Activated naive CD8-positive, alpha-beta T cell treated with anti-CD3 and anti-CD28 coated beads, Interleukin-2, amount 50 U/mL, for 24 hours (primary cell): ENCODE measurements around the gene FCRL2.
A peak's percentile ranks its signal among the peaks of the same experiment; 100 is the strongest.

ENCODE experiments used
- ATAC-seq: fragments of 150-1000 bp; cut with Tn5 transposase; one replicate; pipeline ENCODE4 v1.10.0; 2021
- DNase-seq: peaks from one replicate; pipeline ENCODE4 v3.0.0; 2021
- H3K27ac Mint-ChIP-seq: one replicate; pipeline ENCODE4 v1.8.0; 2021; ENCODE audit warnings: mild to moderate bottlenecking, mixed read lengths
- H3K27me3 Mint-ChIP-seq: one replicate; pipeline ENCODE4 v1.8.0; 2021; ENCODE audit warnings: mixed read lengths
- H3K36me3 Mint-ChIP-seq: one replicate; pipeline ENCODE4 v1.8.0; 2021; ENCODE audit warnings: low read depth, mixed read lengths
- H3K4me1 Mint-ChIP-seq: one replicate; pipeline ENCODE4 v1.8.0; 2021; ENCODE audit warnings: mixed read lengths
- H3K4me3 Mint-ChIP-seq: one replicate; pipeline ENCODE4 v1.8.0; 2021; ENCODE audit warnings: mild to moderate bottlenecking, moderate library complexity, mixed read lengths
- H3K9me3 Mint-ChIP-seq: one replicate; pipeline ENCODE4 v1.8.0; 2021; ENCODE audit warnings: mixed read lengths

The FCRL2 gene, protein sequence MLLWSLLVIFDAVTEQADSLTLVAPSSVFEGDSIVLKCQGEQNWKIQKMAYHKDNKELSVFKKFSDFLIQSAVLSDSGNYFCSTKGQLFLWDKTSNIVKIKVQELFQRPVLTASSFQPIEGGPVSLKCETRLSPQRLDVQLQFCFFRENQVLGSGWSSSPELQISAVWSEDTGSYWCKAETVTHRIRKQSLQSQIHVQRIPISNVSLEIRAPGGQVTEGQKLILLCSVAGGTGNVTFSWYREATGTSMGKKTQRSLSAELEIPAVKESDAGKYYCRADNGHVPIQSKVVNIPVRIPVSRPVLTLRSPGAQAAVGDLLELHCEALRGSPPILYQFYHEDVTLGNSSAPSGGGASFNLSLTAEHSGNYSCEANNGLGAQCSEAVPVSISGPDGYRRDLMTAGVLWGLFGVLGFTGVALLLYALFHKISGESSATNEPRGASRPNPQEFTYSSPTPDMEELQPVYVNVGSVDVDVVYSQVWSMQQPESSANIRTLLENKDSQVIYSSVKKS

DNA sequence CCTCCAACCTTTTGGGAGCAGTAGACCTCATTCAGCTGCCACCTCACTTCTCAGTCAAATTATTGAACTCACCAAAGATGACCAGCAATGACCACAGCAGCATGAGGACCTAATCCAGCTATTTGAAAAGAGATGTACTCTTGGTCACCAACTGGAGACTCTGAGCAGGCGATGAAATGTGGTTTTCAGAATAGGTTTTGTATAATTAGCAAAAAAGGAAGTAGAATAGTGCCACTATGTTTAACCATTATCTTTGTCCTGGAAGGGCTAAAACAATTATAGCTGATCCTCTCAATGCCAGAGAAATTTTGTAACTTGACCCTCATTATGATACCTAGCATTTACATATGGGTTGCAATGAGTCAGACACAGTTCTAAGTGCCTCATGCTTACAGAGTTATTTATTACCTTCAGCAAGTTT is at the start of gene FCRL2:
Gene FCRL2, minus strand, starts transcription at position 162 of the 421 bp plus-strand sequence. Its CDS starts 59 bp downstream, at position 103.
- Mint-ChIP-seq H3K36me3 (no peaks in the 10 kb centered on the region), H3K27me3 (peaks cover 4% of the 10 kb centered on the region), H3K4me3 (no peak within 1 kb of the TSS), H3K9me3 (no peaks in the 10 kb centered on the region), H3K4me1 (peaks cover 31% of the 10 kb centered on the region), H3K27ac (no peak within 1 kb of the TSS)
- ATAC-seq (no peak), DNase-seq (no peak)

DNA sequence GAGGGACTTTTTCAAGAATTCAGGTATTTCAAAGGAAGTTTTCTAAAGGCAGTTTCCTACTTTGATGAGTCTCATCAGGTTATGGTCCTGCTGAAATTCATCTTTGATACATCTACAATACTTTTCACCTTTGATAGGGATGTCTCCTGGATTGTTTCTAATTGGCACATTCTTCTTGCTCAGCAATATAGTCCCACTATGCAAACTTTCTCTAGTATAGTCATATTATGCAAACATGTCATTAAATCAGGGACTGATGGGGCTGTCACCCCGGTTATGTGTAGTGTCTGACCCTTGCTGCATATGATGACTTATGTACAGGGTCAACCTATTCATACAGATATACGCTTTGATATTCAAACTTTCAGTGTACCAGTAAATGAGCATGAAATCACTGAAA is 43.4 kb upstream of the FCRL2 start:
- Mint-ChIP-seq H3K27ac (no peak overlapping the region), H3K9me3 (no peaks in the 10 kb centered on the region), H3K36me3 (no peaks in the 10 kb centered on the region), H3K4me3 (no peak overlapping the region), H3K4me1 (peaks cover 2% of the 10 kb centered on the region), H3K27me3 (peaks cover 5% of the 10 kb centered on the region)
- ATAC-seq (no peak), DNase-seq (no peak)

DNA sequence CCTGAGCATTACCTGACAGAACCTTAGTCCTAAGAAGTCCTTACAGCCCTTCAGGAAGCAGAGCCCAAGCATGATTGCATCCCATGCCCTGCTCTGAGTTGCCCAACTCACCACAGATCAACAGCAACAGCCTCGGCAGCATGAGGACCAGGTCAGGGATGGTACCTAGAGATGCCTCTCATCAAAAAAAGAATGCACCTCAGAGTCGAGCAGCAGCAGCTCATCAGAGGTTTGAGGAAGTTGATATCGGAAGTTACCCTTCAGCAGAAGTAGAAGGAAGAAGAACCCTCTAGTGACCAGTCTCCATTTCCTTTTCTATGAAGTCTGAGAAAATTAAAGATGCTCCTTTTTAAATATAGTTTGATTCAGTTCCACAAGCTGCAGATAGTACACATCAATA is 43.0 kb upstream of the FCRL2 start, which contains the start of gene FCRL1:
Gene FCRL1, minus strand, starts transcription at position 225 of the 400 bp plus-strand sequence. Its CDS starts 83 bp downstream, at position 142.
- Mint-ChIP-seq H3K27me3 (peaks cover 5% of the 10 kb centered on the region), H3K27ac (peak within 1 kb of the TSS; percentile 13), H3K4me3 (no peak within 1 kb of the TSS), H3K9me3 (no peaks in the 10 kb centered on the region), H3K36me3 (no peaks in the 10 kb centered on the region), H3K4me1 (peaks cover 2% of the 10 kb centered on the region)
- no peak for DNase-seq
- no peak for ATAC-seq

DNA sequence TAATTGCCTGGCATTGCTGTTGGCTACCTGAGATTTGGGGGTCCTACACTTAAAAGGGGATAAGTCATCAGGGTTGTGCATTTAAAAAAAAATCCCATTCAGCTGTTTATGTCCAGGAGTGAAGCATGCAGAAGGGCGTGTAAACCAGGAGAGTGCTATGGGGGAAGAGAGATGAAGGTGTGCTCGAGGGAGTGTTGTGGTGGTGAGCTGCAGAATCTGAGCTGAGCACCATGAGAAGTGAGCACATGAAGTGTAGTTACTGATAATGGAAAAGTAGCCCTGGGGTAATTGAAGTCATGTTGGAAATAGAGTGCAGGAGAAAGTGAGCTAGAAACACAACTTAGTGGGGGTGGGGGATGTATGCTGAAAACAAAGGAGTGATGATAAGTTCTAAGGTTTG is 42.3 kb upstream of the FCRL2 start:
- DNase-seq (no peak), ATAC-seq (no peak)
- H3K36me3 Mint-ChIP-seq = no peaks in the 10 kb centered on the region
- H3K4me3 Mint-ChIP-seq = no peak overlapping the region
- peaks cover 3% of the 10 kb centered on the region for H3K9me3 Mint-ChIP-seq
- H3K27ac Mint-ChIP-seq = no peak overlapping the region
- peaks cover 7% of the 10 kb centered on the region for H3K27me3 Mint-ChIP-seq
- H3K4me1 Mint-ChIP-seq = peaks cover 2% of the 10 kb centered on the region

DNA sequence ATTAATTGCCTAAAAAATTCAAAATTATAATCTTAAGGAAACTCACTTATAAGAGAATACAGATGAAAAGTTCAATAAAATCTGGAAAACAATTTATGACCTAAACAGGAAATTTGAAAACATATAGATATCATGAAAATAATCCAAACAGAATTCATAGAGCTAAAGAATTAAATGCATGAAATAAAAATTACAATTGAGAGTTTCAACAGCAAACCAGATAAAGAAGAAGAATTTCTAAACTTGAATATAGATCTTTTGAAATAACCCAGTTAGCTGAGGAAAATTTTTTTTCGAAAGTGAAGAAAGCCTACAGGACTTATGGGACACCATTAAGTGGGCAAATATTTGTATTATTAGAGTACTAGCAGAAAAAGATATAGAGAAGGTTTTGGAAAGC is 36.3 kb upstream of the FCRL2 start:
- no peak for ATAC-seq
- peaks cover 8% of the 10 kb centered on the region for H3K4me1 Mint-ChIP-seq
- DNase-seq = no peak
- peaks cover 10% of the 10 kb centered on the region for H3K27me3 Mint-ChIP-seq
- no peak overlapping the region for H3K27ac Mint-ChIP-seq
- H3K9me3 Mint-ChIP-seq = peaks cover 22% of the 10 kb centered on the region
- no peak overlapping the region for H3K4me3 Mint-ChIP-seq
- peaks cover 5% of the 10 kb centered on the region for H3K36me3 Mint-ChIP-seq

DNA sequence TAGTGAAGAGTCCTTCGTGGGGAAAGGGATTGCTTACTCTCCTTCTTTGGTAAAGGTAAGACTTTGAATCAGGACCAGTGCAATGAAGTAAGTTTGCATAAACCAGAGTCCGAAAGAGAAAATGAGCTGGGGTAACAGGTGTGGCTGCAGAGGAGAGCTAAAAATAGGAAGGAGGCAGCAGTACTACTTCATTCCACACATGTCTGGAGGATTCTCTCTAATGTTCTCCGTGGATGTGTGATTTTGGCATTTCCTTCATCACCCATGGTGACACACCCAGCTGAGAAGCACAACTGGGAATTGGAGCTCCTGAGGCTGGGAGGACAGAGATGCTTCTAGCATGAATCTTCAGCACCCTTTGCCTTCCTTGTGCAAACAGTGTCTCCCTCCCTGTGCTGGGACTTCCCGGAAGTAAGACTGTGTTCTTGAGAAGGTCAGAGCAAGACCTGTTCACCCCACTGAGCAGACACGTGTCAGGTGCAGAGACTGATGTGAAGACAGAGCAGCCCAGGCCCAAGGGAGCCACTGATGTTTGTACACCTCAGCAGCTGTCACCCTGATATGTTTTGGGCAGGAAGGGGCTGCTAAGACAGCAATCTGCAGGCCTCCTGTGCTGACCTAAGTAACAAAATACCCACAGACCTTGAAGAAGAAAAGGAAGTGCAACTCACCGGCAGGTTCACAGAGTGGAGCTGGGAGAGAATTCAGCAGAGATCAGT is 29.7 kb upstream of the FCRL2 start:
- ATAC-seq (peak; percentile 56), DNase-seq (peak; percentile 18)
- peaks cover 12% of the 10 kb centered on the region for H3K27me3 Mint-ChIP-seq
- H3K36me3 Mint-ChIP-seq = no peaks in the 10 kb centered on the region
- peaks cover 12% of the 10 kb centered on the region for H3K4me1 Mint-ChIP-seq
- peaks cover 4% of the 10 kb centered on the region for H3K9me3 Mint-ChIP-seq
- peak overlapping the region; percentile 28 for H3K4me3 Mint-ChIP-seq
- peak overlapping the region; percentile 1 for H3K27ac Mint-ChIP-seq

DNA sequence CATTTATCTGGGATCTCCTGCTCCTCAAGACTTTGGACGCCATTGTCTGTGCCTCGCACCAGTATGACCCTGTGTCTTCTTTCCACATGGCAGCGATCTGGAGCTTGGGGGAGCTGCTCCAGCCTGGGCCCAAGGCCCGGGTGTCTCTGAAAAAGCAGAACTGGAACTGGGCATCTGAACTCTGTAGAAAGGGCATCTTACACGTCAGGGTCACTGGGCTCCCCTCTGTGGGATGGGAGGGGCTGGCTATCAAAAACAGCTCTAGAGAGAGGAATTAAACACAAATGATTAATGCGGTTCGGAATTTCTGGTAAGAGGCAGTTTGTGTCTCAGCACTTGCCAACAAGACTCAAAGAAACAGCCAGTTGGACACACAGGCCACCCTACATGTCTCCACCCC is 26.9 kb upstream of the FCRL2 start:
- Mint-ChIP-seq H3K27ac (no peak overlapping the region), H3K4me1 (peaks cover 10% of the 10 kb centered on the region), H3K4me3 (no peak overlapping the region), H3K9me3 (no peaks in the 10 kb centered on the region), H3K36me3 (no peaks in the 10 kb centered on the region), H3K27me3 (peaks cover 10% of the 10 kb centered on the region)
- ATAC-seq (no peak), DNase-seq (no peak)

DNA sequence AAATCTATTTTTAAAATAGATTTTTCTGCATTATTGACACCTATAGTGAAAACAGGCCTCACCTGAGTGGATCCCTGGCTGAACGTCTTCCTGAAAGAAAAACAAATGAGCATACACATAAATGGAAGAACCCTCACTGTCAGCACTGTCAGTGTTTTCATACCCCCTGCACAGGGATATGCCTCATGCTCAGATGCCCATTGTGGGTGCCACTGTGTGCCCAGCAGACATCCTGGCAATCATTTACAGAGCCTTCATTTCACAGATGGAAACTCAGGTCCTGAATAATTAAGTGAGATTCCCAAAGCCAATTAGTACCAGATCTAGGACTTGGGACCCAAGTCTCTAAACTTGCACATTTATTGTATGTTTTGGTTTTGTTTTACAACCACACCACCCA is 23.1 kb upstream of the FCRL2 start:
- no peaks in the 10 kb centered on the region for H3K27me3 Mint-ChIP-seq
- ATAC-seq = no peak
- no peak overlapping the region for H3K4me3 Mint-ChIP-seq
- DNase-seq = no peak
- H3K9me3 Mint-ChIP-seq = no peaks in the 10 kb centered on the region
- H3K27ac Mint-ChIP-seq = no peak overlapping the region
- H3K36me3 Mint-ChIP-seq = no peaks in the 10 kb centered on the region
- peaks cover 3% of the 10 kb centered on the region for H3K4me1 Mint-ChIP-seq

DNA sequence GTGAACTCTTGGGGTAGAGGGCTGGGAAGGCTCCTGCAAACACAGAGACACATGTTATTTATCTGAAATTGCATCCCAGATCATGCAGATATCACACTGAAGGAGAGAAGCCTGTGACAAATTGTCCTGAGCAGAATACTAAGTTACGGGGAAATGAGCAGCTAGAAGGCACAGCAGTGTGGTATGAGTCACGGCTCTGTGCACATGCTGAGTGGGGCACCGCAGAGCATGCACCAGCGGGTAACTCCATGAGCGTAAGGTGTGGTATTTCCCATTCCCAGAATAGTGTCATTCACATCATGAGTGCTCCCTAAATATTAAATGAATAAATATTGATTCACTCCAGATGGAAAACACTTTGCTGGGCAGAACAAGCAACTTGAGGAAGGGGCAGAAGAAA is 21.3 kb upstream of the FCRL2 start:
- no peak for DNase-seq
- no peaks in the 10 kb centered on the region for H3K36me3 Mint-ChIP-seq
- H3K9me3 Mint-ChIP-seq = peaks cover 12% of the 10 kb centered on the region
- no peak for ATAC-seq
- no peak overlapping the region for H3K4me3 Mint-ChIP-seq
- peaks cover 3% of the 10 kb centered on the region for H3K4me1 Mint-ChIP-seq
- no peaks in the 10 kb centered on the region for H3K27me3 Mint-ChIP-seq
- H3K27ac Mint-ChIP-seq = no peak overlapping the region

DNA sequence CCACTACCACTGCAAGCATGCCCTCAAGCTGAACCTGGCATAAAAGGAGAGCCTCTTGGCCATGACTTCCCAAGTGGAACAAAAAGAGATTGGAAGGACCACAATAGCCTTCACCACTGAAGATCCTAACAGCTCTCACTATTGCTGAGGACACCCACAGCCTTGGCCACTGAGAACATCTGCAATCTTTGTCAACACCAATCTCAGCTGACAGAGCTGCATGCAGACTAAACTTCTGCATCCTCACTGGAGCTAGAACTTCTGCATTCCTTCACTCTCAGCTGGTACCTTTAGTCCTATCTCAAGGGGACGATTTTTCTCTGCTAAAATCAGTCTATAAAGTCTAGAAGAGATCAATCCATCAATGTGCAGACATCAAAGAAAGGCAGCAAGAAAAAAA is 8.3 kb upstream of the FCRL2 start:
- no peak overlapping the region for H3K27ac Mint-ChIP-seq
- DNase-seq = no peak
- ATAC-seq = no peak
- peaks cover 17% of the 10 kb centered on the region for H3K4me1 Mint-ChIP-seq
- H3K9me3 Mint-ChIP-seq = peaks cover 20% of the 10 kb centered on the region
- peaks cover 4% of the 10 kb centered on the region for H3K27me3 Mint-ChIP-seq
- H3K36me3 Mint-ChIP-seq = no peaks in the 10 kb centered on the region
- H3K4me3 Mint-ChIP-seq = no peak overlapping the region

DNA sequence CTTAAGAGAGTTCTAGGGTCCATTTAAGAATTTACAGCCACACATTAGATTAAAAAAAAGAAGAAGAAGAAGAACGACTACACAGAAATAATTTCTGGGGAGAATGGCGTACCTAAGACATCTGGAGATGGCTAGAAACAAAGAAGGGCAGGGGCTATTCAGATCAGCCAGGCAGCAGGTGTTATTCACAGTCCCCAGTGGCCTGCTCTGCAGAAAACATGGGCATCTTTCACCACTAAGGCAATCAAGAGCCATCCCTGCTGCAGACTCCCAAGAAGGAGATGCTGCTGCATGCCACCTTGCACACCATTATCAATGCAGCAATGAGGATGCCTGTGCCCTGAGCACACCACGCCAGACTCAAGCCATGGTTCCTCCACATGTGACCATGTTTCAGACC is 7.9 kb upstream of the FCRL2 start:
- peaks cover 17% of the 10 kb centered on the region for H3K4me1 Mint-ChIP-seq
- no peak overlapping the region for H3K27ac Mint-ChIP-seq
- no peaks in the 10 kb centered on the region for H3K36me3 Mint-ChIP-seq
- H3K27me3 Mint-ChIP-seq = peaks cover 4% of the 10 kb centered on the region
- ATAC-seq (no peak), DNase-seq (no peak)
- no peak overlapping the region for H3K4me3 Mint-ChIP-seq
- H3K9me3 Mint-ChIP-seq = peaks cover 17% of the 10 kb centered on the region

DNA sequence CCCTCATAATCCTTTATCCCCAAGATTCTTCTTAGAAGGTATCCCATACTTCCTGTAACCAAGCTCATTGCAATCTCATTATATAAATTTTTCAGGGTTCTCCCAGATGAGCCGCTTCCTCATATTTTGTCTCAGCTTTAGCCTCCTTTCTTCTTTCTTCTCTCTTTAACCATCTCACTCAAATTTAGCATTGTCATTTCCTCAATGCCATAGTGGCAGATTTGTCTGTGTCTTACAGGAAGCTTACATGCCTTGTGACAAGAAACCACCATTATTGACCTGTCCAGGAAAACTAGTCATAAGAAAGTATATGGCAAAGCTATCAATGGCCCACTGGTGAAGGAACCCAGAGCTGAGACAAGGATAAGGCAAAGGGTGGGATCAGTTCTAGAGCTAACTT is 6.0 kb upstream of the FCRL2 start:
- H3K27me3 Mint-ChIP-seq = peaks cover 4% of the 10 kb centered on the region
- peaks cover 11% of the 10 kb centered on the region for H3K9me3 Mint-ChIP-seq
- H3K4me1 Mint-ChIP-seq = peaks cover 17% of the 10 kb centered on the region
- DNase-seq (no peak), ATAC-seq (no peak)
- no peak overlapping the region for H3K27ac Mint-ChIP-seq
- no peak overlapping the region for H3K4me3 Mint-ChIP-seq
- H3K36me3 Mint-ChIP-seq = no peaks in the 10 kb centered on the region

DNA sequence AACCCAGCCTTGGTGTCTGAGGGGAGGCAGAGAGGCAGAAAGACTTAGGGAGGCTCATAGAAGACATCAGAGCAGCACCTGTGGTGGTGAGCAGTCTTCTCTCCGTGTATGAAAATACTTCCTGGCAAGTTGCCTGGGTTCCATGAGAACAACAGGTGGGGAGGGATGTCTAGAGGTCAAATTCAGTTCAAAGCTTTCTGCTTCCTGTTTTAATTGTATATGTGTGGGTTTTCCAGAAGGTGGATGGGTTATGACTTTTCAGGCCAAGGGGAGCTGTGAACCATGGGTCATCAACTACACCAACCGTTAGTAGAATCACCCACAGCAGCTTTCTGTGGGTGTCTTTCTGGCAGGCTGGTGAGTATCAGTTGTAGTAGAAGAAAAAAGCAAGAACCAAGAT is 4.1 kb upstream of the FCRL2 start:
- ATAC-seq (no peak), DNase-seq (no peak)
- Mint-ChIP-seq H3K4me3 (no peak overlapping the region), H3K9me3 (peaks cover 2% of the 10 kb centered on the region), H3K27ac (peak overlapping the region; percentile 23), H3K27me3 (peaks cover 4% of the 10 kb centered on the region), H3K4me1 (peaks cover 21% of the 10 kb centered on the region), H3K36me3 (no peaks in the 10 kb centered on the region)

DNA sequence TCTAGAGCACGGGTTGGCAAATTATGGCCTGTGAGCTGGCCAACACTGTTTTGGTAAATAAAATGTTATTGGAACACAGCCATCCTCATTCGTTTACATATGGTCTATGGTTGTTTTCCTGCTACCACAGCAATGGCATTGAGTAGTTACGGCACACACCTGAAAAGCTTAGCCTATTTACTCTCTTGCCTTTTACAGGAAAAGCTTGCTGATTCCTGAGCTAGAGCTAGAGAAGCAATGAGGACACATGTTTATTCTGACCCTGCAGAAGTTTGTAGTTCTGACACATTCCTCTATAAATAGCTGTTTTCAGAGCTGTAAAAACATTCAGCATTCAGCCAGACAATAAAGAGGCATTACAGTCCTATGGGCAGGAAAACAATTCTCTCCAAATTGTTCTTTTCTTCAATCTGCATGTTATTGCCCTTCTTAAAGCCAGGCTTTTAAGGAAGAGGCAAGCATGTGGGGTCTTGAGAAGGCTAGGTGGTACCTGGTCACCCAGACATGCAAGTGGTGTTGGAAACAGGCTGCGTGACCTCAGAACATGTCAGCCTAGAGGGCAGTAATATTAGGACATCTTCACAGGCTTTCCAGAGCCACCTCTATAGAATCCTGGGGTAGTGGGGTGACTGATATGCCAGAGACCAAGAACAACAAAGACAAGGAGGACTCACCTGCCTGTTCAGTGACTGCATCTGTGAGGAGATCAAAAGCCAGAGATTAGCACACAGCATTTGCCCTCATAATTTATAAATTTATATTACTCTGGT is 1.6 kb downstream of the FCRL2 start:
- Mint-ChIP-seq H3K27ac (no peak overlapping the region), H3K4me3 (no peak overlapping the region)

More for the DNA sequence above, 1.6 kb downstream of the FCRL2 start:
- DNase-seq (no peak), ATAC-seq (no peak)
- H3K9me3 Mint-ChIP-seq = no peaks in the 10 kb centered on the region
- H3K4me1 Mint-ChIP-seq = peaks cover 29% of the 10 kb centered on the region
- no peaks in the 10 kb centered on the region for H3K36me3 Mint-ChIP-seq
- peaks cover 2% of the 10 kb centered on the region for H3K27me3 Mint-ChIP-seq
